Left ventricle myocardium superior (tissue), 1 donor: ENCODE results near the gene CA5B. TPM values are rescaled to one million over a fixed set of nuclear protein-coding genes. Genes with fewer than 3 reads are reported as not detected.

Experiments used
- total RNA-seq: library from RNA; stranded (reverse); fragmentation: NEBNext Ultra II Directional; extraction: Animal tissue kit (Norgen Biotek cat#: 25700); gene quantifications from one replicate; pipeline ENCODE4 v1.2.1, GENCODE V29; 2021
- donor health status: DM: no; HTN: yes; CAD: no; lungs with severe emphysema.

Gene CA5B
- total RNA-seq, 1 donor from 2014 or later = 3.6 TPM

Other genes starting within 250 kb of the CA5B start
- 12.0 TPM for gene PIR, start 244.9 kb upstream of the CA5B start, total RNA-seq
- 1.5 TPM for gene BMX, start 237.5 kb upstream of the CA5B start, total RNA-seq
- 12.7 TPM for gene ACE2, start 137.3 kb upstream of the CA5B start, total RNA-seq
- 0.79 TPM for gene CLTRN, start 73.5 kb upstream of the CA5B start, total RNA-seq
- 7.3 TPM for gene ZRSR2, start 52.2 kb downstream of the CA5B start, total RNA-seq
- 147 TPM for gene AP1S2, start 116.5 kb downstream of the CA5B start, total RNA-seq